ENCODE results near the gene ACOXL.

Gene ACOXL

GRCh38 chr2:110906613-110907298 is 174.4 kb downstream of the ACOXL start:
- no peak overlapping the region for H3K4me3 ChIP-seq (ENCODE audit: low read depth, low read length)
- DNase-seq (ENCODE audit: low read depth), result no peak
- no peak for TF ChIP-seq CTCF (IDR thresholded peaks at IDR 0.05; ENCODE audit: control insufficient read depth, extremely low read depth, insufficient read depth)

- TF ChIP-seq CTCF (IDR thresholded peaks at IDR 0.05; ENCODE audit: control insufficient read depth, extremely low read depth, insufficient read depth), result no peak
- no peak overlapping the region for H3K4me3 ChIP-seq (ENCODE audit: low read depth, low read length)
- no peak for DNase-seq (ENCODE audit: low read depth)
Measured at GRCh38 chr2:110909501-110909900, 177.1 kb downstream of the ACOXL start.

- no peak for TF ChIP-seq CTCF (IDR thresholded peaks at IDR 0.05; ENCODE audit: control insufficient read depth, extremely low read depth, insufficient read depth)
- no peak for DNase-seq (ENCODE audit: low read depth)
- H3K4me3 ChIP-seq (ENCODE audit: low read depth, low read length), result no peak overlapping the region
Measured at GRCh38 chr2:110910423-110910822, 178.1 kb downstream of the ACOXL start.

- no peak for TF ChIP-seq CTCF (IDR thresholded peaks at IDR 0.05; ENCODE audit: control insufficient read depth, extremely low read depth, insufficient read depth)
- no peak overlapping the region for H3K4me3 ChIP-seq (ENCODE audit: low read depth, low read length)
- DNase-seq (ENCODE audit: low read depth), result no peak
Measured at GRCh38 chr2:110919738-110920137, 187.4 kb downstream of the ACOXL start.

- TF ChIP-seq CTCF (IDR thresholded peaks at IDR 0.05; ENCODE audit: control insufficient read depth, extremely low read depth, insufficient read depth), result no peak
- no peak for DNase-seq (ENCODE audit: low read depth)
- no peak overlapping the region for H3K4me3 ChIP-seq (ENCODE audit: low read depth, low read length)
Measured at GRCh38 chr2:110925479-110925878, 193.1 kb downstream of the ACOXL start.

- TF ChIP-seq CTCF (IDR thresholded peaks at IDR 0.05; ENCODE audit: control insufficient read depth, extremely low read depth, insufficient read depth), result no peak
- no peak overlapping the region for H3K4me3 ChIP-seq (ENCODE audit: low read depth, low read length)
- no peak for DNase-seq (ENCODE audit: low read depth)
Measured at GRCh38 chr2:110927526-110927925, 195.2 kb downstream of the ACOXL start.

GRCh38 chr2:110929528-110929927 is 197.2 kb downstream of the ACOXL start:
- H3K4me3 ChIP-seq (ENCODE audit: low read depth, low read length), result no peak overlapping the region
- no peak for DNase-seq (ENCODE audit: low read depth)
- no peak for TF ChIP-seq CTCF (IDR thresholded peaks at IDR 0.05; ENCODE audit: control insufficient read depth, extremely low read depth, insufficient read depth)

All from LNCaP clone FGC (cell line).